Forelimb muscle (tissue), 1 donor: ENCODE measurements around the gene TCERG1L. TPM values are rescaled to one million over a fixed set of nuclear protein-coding genes. Genes with fewer than 3 reads are reported as not detected.
A peak's percentile ranks its signal among the peaks of the same experiment; 100 is the strongest.
"Not testable (repeated sequence)": the region's sequence is repeated elsewhere in the genome, so short reads cannot be mapped to it uniquely, and the experiment has no call there.

Experiments used
- DNase-seq: peaks from one replicate; pipeline ENCODE4 v3.0.0-alpha.2; 2013; ENCODE audit warnings: low read depth
- polyA plus RNA-seq: library from polyadenylated mRNA; unstranded; fragments of 120-200 nt; gene quantifications from one replicate; pipeline ENCODE4 v1.2.1, GENCODE V29; 2013; ENCODE audit not compliant: insufficient read length

Gene TCERG1L
- polyA plus RNA-seq, 1 donor, result 0.22 TPM

DNA sequence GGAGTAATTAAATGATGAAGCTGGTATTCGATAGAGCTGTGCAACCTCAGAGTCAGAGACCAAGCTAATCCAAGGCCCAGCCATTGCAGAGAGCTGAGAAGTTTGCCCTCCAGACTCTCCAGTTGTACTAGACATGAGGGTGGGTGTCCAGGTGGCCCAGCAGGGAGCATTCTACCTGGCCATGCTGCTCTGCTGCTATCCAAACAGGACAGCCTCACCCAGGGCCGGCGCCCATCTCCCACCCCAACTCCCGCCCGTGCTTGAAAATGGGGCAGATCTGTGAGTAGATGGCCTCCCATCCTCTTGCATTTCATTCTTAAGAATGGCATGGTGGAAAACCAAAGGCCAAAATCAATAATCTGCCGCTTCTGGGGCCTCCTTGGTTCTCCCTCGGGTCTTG, 124.2 kb downstream of the TCERG1L start:
- no peak for DNase-seq

DNA sequence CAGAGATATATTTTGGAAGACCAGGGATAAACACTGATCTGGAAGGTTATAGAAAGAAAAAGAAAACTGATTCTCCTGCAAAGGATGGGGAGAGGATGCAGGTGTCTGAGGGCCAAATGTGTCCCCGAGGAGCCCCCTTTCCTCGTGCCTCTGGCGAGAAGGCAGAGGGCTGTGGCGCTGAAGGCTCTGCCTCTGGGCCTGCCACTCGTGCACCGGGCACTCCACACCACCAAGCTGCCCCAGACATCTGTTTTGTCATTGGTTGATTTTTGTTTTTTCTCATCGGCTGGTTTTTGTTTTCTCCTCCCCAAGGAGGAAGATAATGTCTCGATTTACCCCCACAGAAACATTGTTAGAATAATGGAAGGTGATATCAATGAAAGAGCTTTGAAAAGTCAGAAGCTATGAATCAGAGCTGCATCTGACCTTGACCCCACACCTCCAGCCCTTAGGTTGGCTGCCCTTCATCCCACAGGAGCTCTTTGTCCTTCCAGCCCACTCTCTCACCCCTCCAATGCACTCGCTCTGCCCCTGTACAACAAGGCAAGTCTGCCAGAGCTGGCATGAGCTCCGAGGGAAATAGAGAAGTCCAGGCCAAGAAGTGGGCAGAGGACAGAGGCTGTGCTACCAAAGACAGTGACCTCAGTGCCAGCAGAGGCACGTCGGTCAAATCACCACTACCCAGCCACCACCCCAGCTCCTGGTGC, 124.8 kb downstream of the TCERG1L start:
- no peak for DNase-seq

DNA sequence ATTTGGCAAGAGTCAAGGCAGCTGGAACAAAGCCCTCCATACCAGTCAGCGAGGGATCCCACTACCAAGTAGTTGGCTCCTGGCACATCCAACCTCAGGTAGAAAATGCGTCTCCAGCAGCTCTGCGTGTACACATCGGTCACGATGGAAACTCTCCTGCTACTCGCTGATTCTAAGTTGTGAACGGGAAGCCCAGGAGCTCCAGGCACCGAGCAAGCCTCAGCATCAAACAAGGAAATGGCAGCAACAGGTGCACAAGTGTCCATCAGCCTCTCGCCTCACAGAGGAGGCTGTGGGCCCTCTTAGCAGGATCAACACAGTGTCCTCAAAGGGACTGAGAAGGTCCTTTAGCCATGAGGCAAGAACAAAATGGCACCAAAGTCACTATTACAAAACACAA, 127.0 kb downstream of the TCERG1L start:
- DNase-seq, result no peak

GRCh38 chr10:131183546-131184045, 127.9 kb downstream of the TCERG1L start:
- DNase-seq, result no peak

GRCh38 chr10:131181456-131181855, 130.1 kb downstream of the TCERG1L start:
- no peak for DNase-seq

- no peak for DNase-seq
Measured at GRCh38 chr10:131180740-131181415, 130.6 kb downstream of the TCERG1L start.

DNA sequence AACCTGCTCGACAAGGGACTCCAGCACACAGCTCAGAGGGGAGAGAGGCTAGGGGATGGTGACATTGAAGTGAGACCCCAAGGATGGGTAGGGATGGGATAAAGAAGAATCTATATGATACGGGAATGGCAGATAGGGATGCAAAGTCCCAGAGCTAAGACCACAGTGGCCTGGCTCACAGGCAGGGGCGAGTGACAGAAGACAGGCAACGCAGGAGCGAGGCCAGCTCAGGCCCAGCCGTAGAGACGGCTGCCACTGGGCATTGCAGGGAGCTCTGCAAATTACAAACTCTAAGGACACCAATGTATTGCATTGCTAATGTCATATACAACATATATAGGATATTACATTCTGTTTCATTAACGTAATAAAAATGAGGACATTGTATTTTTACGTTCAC, 131.4 kb downstream of the TCERG1L start:
- DNase-seq, result no peak

DNA sequence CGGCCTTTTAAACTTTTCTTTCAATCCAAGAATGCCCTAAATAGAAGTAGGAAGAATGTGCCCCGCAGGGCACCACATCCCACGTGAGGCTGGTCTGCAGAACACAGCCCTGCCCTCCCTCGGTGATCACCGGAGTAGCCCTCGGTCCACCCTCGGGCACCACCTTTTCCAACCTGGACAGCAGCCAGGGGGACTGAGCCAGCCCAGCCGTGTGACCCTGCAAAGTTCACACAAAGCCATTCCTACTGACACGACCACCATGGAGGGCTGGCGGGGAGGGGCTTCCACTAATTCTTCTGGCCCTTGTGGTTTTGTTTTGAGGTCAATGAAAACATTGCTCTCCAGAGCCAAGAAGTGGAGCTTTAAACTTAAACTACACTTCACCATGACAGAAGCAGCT, 132.2 kb downstream of the TCERG1L start:
- no peak for DNase-seq

- DNase-seq, result no peak
Measured at GRCh38 chr10:131178521-131179331, 132.8 kb downstream of the TCERG1L start.

DNA sequence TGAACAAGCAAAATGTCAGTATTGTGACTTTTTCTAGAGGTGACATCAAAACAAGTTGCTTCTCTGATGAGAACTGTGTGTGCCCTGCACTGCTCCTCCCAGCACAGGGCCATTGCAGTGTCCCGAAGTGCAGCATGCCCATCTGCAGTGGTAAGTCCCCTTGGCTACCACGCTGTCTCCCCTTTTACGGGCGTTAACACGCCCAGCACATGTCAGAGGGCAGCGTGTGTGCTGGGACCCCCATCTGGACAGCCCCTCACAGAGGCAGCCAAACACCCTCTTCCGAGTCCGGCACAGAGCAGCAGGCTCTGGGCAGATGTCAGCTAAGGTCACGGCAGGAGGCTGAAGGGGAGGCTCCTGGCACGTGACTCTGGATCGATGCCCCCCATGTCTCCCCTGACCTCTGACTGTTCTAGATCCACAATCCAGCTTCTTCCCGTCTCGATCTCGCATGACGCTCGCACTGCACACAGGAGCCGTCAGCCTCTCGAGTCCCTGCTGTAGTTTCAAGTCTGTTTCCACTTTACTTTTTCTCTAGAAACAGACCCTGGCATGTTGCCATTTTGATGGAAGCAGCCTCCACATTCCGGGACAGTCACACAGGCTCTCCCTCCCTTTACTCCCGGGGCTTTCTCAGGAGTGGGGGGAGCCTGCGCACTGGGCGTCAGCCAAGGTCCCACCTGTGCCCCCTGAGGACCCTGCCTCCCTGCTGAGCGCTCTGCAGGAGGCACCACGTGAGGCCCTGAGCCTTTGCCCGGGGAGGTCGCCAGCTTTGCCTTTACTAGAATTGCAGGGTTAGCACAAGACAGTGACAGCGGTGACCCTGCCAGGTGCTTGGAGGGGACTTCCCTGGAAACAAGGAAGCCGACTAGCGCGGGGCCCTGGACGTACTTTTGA, 133.8 kb downstream of the TCERG1L start:
- peak; percentile 31 for DNase-seq

DNA sequence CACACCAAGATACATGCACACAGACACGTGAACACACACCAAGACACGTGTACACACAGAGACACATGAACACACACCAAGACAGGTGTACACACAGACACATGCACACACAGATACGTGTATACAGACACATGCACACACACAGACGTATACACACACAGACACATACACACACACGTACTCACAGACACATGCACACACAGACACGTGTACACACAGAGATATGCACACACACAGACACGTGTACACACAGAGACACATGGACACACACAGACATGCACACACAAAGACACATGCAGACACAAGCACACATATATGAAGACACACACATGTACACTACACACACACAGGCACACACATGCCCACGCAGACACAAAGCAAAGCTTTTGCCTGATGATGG, 134.6 kb downstream of the TCERG1L start:
- no peak for DNase-seq

DNA sequence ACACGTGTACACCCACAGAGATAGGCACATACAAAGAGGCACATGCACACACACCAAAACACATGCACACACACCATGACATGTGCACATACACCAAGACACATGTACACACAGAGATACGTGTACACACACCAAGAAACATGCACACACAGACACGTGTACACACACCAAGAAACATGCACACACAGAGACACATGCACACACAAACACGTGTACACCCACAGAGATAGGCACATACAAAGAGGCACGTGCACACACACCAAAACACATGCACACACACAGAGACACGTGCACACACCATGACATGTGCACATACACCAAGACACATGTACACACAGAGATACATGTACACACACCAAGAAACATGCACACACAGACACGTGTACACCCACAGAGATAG, 135.2 kb downstream of the TCERG1L start:
- not testable (repeated sequence) for DNase-seq

GRCh38 chr10:131175891-131176290, 135.6 kb downstream of the TCERG1L start:
- no peak for DNase-seq

DNA sequence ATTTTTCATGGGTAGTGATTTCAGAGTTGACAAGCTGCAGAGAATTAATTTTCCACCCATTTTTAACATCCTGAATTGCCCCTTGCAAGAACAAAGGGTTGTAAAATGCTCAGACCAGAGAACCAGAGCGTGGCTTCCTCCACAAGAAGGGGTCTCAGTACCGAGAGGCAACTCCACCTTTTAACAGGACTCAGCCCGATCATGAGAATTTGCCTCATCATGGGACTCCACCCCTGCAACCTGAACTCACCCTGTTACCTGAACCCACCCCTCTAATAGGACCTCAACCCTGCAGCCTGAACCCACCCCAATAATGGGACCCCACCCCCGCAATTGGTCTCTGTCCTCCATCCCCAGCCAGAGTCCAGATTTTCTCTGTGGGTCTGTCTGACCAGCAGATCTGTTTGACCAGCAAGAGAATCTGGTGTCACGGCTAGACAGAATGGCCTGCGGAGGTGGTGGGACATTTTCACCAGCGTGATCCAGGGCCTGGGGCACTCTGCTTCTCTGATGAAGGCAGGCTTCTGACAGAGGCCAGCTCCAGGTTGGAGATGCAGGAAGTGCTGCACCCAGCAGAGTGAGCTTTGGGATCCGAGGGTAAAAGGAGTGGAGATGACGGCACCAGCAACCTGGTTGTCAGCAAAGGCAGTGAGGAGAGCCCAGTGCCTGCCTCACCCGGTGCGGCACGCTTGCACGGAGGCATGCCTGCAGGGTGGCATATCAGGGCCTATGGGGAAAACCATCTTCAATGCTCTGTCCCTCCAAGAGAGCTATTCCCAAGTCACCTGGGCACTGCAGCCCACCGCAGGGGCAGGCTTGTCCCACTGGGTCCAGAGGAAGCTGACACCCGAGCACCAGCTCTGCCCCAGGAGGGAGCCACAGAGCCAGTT, 136.6 kb downstream of the TCERG1L start:
- DNase-seq, result no peak

GRCh38 chr10:131174211-131174565, 137.3 kb downstream of the TCERG1L start:
- no peak for DNase-seq

DNA sequence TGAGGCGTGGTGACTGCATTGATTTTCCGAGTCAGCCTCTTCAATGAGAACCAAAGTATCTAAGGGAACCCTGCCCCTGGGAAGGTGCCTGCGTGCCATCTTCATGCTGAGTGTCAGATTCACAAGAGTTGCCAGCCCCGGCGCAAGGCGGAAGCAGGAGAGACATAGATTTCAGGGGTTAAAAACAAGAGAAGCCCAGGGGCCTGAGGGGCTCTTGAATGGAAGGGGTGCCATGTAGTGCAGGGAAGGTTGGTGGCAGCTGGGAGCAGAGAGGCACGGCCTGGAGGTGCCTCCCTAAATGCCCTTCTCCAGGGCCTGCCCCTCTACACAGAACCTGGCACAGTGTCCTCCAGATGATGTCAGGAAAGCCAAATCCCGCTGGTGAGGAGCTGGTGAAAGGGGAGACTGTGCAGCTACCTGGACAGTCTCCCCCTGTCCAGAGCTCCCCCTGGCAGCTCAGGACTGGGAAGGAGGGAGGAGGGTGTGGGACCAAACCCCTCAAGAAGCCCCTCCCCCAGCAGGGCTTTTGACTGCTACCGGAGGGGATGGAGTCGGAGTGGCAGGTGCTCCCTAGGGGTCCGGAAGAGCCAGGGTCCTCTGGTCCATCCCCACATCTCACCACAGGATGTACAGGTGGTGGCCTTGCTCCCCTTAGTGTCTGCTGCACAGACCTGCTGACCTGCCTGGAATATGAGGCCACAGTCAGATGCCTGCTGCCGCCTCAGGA, 137.9 kb downstream of the TCERG1L start:
- no peak for DNase-seq

- DNase-seq, result no peak
Measured at GRCh38 chr10:131172433-131172832, 139.1 kb downstream of the TCERG1L start.

DNA sequence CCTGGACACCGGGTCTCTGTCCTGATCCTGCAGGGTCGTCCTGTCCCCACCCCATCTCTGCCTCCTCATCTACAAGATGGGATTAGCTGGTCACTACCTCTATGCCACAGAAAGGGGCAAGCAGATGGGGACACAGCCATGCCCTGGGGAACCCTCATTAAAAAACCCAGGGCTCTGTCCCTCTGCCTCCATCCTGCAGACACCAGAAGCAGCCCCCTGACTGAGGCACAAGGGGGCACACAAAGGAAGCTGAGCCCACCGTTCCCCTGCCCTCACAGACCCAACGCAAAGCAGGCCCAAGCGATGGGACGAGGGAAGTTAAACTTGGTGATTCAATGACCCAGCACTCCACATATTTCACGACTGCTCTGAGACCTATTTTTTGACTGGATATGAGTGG, 142.4 kb downstream of the TCERG1L start:
- DNase-seq, result no peak

GRCh38 chr10:131168238-131168875, 143.2 kb downstream of the TCERG1L start:
- no peak for DNase-seq
